HL-60 (cell line): ENCODE measurements around the gene ZFYVE28.

ENCODE experiments used
- REST ChIP-seq: IDR thresholded peaks from 2 replicates; pipeline ENCODE4 v1.6.1; 2012; ENCODE audit warnings: low read depth; ENCODE audit not compliant: insufficient replicate concordance
- TF ChIP-seq, protein P1 (sequence below): IDR thresholded peaks from one replicate; pipeline ENCODE4 v1.5.1; 2011; ENCODE audit warnings: low read length, control low read depth, inconsistent platforms; ENCODE audit not compliant: insufficient read depth

DNA sequence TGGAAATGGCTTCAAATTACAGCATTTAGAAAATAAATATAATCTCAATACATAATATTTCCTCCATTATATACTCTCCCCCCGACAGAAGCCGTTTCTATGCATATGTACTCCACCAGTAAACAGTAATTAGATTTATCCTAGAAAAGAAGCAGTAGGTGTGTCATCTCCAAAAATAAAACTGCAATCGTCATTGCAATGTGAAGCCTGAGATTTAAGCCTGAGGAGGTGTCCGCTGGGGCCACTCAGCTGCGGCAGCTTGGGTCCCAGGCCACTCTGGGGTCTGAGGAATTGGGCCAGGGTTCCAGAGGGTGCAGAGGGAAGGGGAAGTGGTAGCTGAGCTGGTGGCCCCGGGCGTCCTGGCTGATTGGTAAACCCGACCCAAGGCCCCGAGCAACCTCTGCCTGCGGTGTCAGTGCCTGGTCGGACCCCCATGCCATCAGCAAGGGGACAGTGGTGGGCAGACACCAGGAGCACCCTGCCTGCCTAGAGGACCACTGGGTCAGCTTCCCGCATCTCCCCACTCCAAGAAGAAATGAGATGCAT lies 148.8 kb downstream of the ZFYVE28 start:
- TF ChIP-seq, protein P1, sequence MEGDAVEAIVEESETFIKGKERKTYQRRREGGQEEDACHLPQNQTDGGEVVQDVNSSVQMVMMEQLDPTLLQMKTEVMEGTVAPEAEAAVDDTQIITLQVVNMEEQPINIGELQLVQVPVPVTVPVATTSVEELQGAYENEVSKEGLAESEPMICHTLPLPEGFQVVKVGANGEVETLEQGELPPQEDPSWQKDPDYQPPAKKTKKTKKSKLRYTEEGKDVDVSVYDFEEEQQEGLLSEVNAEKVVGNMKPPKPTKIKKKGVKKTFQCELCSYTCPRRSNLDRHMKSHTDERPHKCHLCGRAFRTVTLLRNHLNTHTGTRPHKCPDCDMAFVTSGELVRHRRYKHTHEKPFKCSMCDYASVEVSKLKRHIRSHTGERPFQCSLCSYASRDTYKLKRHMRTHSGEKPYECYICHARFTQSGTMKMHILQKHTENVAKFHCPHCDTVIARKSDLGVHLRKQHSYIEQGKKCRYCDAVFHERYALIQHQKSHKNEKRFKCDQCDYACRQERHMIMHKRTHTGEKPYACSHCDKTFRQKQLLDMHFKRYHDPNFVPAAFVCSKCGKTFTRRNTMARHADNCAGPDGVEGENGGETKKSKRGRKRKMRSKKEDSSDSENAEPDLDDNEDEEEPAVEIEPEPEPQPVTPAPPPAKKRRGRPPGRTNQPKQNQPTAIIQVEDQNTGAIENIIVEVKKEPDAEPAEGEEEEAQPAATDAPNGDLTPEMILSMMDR: no peak
- no peak for TF ChIP-seq REST
